SK-N-SH treated with all-trans-retinoic acid at 6 μM for 48 hours (cell line): ENCODE measurements around the gene FPR3.

Experiments
- ATAC-seq: fragments of 200-7000 bp; cut with Tn5 transposase; 3 replicates; pipeline ENCODE4 v1.9.1; 2020; ENCODE audit warnings: mild to moderate bottlenecking, moderate library complexity
- ARNTL ChIP-seq: fragments of 450-650 bp; formaldehyde crosslinking; IDR thresholded peaks from 2 replicates; pipeline ENCODE4 v1.5.0; 2020; ENCODE audit warnings: low read depth, mild to moderate bottlenecking, moderate library complexity, borderline replicate concordance
- BACH2 ChIP-seq: fragments of 250-450 bp; sonication (Bioruptor Pico); IDR thresholded peaks from 2 replicates; pipeline ENCODE4 v1.9.0; 2021; ENCODE audit warnings: mild to moderate bottlenecking, borderline replicate concordance
- CREB5 ChIP-seq: fragments of 250-450 bp; sonication (Bioruptor Pico); IDR thresholded peaks from 2 replicates; pipeline ENCODE4 v1.5.1; 2020; ENCODE audit warnings: low read depth, mild to moderate bottlenecking, moderate library complexity
- ESRRG ChIP-seq: fragments of 250-450 bp; sonication (Bioruptor Pico); IDR thresholded peaks from 2 replicates; pipeline ENCODE4 v1.6.1; 2021; ENCODE audit warnings: mild to moderate bottlenecking
- GLIS3 ChIP-seq: fragments of 250-450 bp; sonication (Bioruptor Pico); IDR thresholded peaks from 2 replicates; pipeline ENCODE4 v1.5.0; 2020; ENCODE audit warnings: mild to moderate bottlenecking, moderate library complexity
- ISL1 ChIP-seq: fragments of 250-450 bp; sonication (Bioruptor Pico); IDR thresholded peaks from 2 replicates; pipeline ENCODE4 v2.1.2; 2022; ENCODE audit warnings: mild to moderate bottlenecking, moderate library complexity
- OSR1 ChIP-seq: fragments of 250-450 bp; sonication (Bioruptor Pico); IDR thresholded peaks from 2 replicates; pipeline ENCODE4 v1.8.0; 2022; ENCODE audit warnings: moderate library complexity, mild to moderate bottlenecking, inconsistent platforms
- POU6F1 ChIP-seq: fragments of 250-450 bp; sonication (Bioruptor Pico); IDR thresholded peaks from 2 replicates; pipeline ENCODE4 v1.8.0; 2021; ENCODE audit warnings: low read depth, mild to moderate bottlenecking, moderate library complexity, borderline replicate concordance
- PPARA ChIP-seq: fragments of 250-450 bp; sonication (Bioruptor Pico); IDR thresholded peaks from 2 replicates; pipeline ENCODE4 v1.5.0; 2020; ENCODE audit warnings: mild to moderate bottlenecking, borderline replicate concordance
- RARB ChIP-seq: fragments of 250-450 bp; sonication (Bioruptor Pico); IDR thresholded peaks from 2 replicates; pipeline ENCODE4 v1.8.0; 2021; ENCODE audit warnings: mild to moderate bottlenecking, moderate library complexity
- SNAI2 ChIP-seq: fragments of 250-450 bp; sonication (Bioruptor Pico); IDR thresholded peaks from 2 replicates; pipeline ENCODE4 v1.5.0; 2020; ENCODE audit warnings: mild to moderate bottlenecking, moderate library complexity
- TCF4 ChIP-seq: fragments of 250-450 bp; sonication (Bioruptor Pico); IDR thresholded peaks from 2 replicates; pipeline ENCODE4 v1.8.0; 2021; ENCODE audit warnings: mild to moderate bottlenecking, moderate library complexity, borderline replicate concordance
- TOX ChIP-seq: fragments of 250-450 bp; sonication (Bioruptor Pico); IDR thresholded peaks from 2 replicates; pipeline ENCODE4 v1.8.0; 2021; ENCODE audit warnings: mild to moderate bottlenecking, moderate library complexity, borderline replicate concordance
- ZC3H10 ChIP-seq: fragments of 250-450 bp; sonication (Bioruptor Pico); IDR thresholded peaks from 2 replicates; pipeline ENCODE4 v1.5.1; 2021; ENCODE audit warnings: mild to moderate bottlenecking, moderate library complexity
- ZFP3 ChIP-seq: fragments of 250-450 bp; sonication (Bioruptor Pico); IDR thresholded peaks from 2 replicates; pipeline ENCODE4 v1.5.0; 2020; ENCODE audit warnings: mild to moderate bottlenecking, moderate library complexity
- ZFP30 ChIP-seq: fragments of 450-650 bp; formaldehyde crosslinking; IDR thresholded peaks from 2 replicates; pipeline ENCODE4 v1.5.0; 2022; ENCODE audit warnings: mild to moderate bottlenecking, moderate library complexity
- ZNF565 ChIP-seq: fragments of 450-650 bp; formaldehyde crosslinking; conservative IDR thresholded peaks from 2 replicates; pipeline ENCODE4 v1.5.0; 2020; ENCODE audit warnings: low read depth, mild to moderate bottlenecking, moderate library complexity
- ZNF70 ChIP-seq: fragments of 450-650 bp; formaldehyde crosslinking; IDR thresholded peaks from 2 replicates; pipeline ENCODE4 v1.5.0; 2020; ENCODE audit warnings: mild to moderate bottlenecking, moderate library complexity
- ZNF8 ChIP-seq: fragments of 450-650 bp; formaldehyde crosslinking; IDR thresholded peaks from 2 replicates; pipeline ENCODE4 v1.5.0; 2020; ENCODE audit warnings: mild to moderate bottlenecking, moderate library complexity
- TF ChIP-seq, protein P1 (sequence below): fragments of 250-450 bp; sonication (Bioruptor Pico); IDR thresholded peaks from 2 replicates; pipeline ENCODE4 v1.8.0; 2020; ENCODE audit warnings: mild to moderate bottlenecking, moderate library complexity, borderline replicate concordance
- TF ChIP-seq, protein P2 (sequence below): fragments of 250-450 bp; sonication (Bioruptor Pico); IDR thresholded peaks from 2 replicates; pipeline ENCODE4 v1.5.1; 2021; ENCODE audit warnings: mild to moderate bottlenecking, moderate library complexity
- TF ChIP-seq, protein P3 (sequence below): fragments of 250-450 bp; sonication (Bioruptor Pico); IDR thresholded peaks from 2 replicates; pipeline ENCODE4 v1.5.0; 2020; ENCODE audit warnings: mild to moderate bottlenecking, moderate library complexity

The FPR3 gene

DNA sequence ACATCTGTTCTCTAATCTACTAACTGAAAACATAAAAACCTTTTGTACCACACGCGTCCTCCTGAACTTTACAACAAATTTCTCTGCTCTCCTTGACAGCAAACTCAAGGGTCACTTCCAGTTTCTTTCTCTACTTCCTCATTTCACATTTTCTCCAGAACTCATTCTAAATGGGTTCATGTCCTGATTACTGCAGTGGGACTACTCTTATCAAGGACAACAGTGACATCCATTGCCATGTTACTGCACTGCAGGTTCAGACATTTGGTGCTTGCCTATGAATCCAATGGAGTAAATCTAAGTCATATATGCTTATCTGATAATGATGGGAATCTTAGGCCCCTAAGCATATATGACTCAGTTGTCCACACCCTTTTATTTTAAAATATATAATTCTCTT is 35.3 kb downstream of the FPR3 start:
- ATAC-seq, result no peak

DNA sequence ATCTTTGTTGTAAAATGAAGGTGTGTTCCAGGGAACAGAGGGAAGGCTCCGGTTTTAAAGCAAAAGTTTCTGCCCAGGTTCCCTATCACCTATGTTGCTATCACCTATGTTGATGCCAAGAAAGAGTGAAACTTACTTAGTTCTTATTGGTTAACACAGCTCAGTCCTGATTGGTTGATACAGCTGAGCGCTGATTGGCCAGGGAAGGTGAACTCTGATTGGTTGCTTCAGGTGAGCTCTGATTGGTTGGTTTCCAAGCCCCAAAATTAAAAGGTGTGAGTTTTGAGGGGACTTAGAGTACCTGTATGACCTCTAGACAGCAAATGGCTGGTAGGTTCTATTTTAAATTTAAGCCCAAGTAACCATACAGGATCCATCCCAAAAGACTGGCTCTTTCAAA is 42.2 kb downstream of the FPR3 start:
- no peak for ATAC-seq
- no peak for TF ChIP-seq ZNF565 (CRISPR knock-in tag)
- TF ChIP-seq ZC3H10 (CRISPR knock-in tag), result no peak
- no peak for TF ChIP-seq ZNF70
- no peak for TF ChIP-seq ISL1 (CRISPR knock-in tag)
- TF ChIP-seq BACH2 (CRISPR knock-in tag), result no peak
- TF ChIP-seq, protein P1, sequence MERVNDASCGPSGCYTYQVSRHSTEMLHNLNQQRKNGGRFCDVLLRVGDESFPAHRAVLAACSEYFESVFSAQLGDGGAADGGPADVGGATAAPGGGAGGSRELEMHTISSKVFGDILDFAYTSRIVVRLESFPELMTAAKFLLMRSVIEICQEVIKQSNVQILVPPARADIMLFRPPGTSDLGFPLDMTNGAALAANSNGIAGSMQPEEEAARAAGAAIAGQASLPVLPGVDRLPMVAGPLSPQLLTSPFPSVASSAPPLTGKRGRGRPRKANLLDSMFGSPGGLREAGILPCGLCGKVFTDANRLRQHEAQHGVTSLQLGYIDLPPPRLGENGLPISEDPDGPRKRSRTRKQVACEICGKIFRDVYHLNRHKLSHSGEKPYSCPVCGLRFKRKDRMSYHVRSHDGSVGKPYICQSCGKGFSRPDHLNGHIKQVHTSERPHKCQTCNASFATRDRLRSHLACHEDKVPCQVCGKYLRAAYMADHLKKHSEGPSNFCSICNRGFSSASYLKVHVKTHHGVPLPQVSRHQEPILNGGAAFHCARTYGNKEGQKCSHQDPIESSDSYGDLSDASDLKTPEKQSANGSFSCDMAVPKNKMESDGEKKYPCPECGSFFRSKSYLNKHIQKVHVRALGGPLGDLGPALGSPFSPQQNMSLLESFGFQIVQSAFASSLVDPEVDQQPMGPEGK (CRISPR knock-in tag), result no peak
- TF ChIP-seq ZFP30, result no peak
- no peak for TF ChIP-seq POU6F1 (CRISPR knock-in tag)
- no peak for TF ChIP-seq ARNTL (CRISPR knock-in tag)
- TF ChIP-seq SNAI2 (CRISPR knock-in tag), result no peak
- TF ChIP-seq TOX (CRISPR knock-in tag), result no peak
- TF ChIP-seq, protein P2, sequence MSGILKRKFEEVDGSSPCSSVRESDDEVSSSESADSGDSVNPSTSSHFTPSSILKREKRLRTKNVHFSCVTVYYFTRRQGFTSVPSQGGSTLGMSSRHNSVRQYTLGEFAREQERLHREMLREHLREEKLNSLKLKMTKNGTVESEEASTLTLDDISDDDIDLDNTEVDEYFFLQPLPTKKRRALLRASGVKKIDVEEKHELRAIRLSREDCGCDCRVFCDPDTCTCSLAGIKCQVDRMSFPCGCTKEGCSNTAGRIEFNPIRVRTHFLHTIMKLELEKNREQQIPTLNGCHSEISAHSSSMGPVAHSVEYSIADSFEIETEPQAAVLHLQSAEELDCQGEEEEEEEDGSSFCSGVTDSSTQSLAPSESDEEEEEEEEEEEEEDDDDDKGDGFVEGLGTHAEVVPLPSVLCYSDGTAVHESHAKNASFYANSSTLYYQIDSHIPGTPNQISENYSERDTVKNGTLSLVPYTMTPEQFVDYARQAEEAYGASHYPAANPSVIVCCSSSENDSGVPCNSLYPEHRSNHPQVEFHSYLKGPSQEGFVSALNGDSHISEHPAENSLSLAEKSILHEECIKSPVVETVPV (CRISPR knock-in tag), result no peak
- no peak for TF ChIP-seq CREB5 (CRISPR knock-in tag)

More for the DNA sequence above, 35.3 kb downstream of the FPR3 start:
- TF ChIP-seq OSR1 (CRISPR knock-in tag) (no peak), ZC3H10 (CRISPR knock-in tag) (no peak), CREB5 (CRISPR knock-in tag) (no peak), BACH2 (CRISPR knock-in tag) (no peak), ESRRG (CRISPR knock-in tag) (no peak), SNAI2 (CRISPR knock-in tag) (no peak), PPARA (no peak), ZNF565 (CRISPR knock-in tag) (no peak), ZNF70 (no peak), RARB (no peak), ZNF8 (CRISPR knock-in tag) (no peak), POU6F1 (CRISPR knock-in tag) (no peak), GLIS3 (CRISPR knock-in tag) (no peak), ARNTL (CRISPR knock-in tag) (no peak), ZFP3 (CRISPR knock-in tag) (no peak), TOX (CRISPR knock-in tag) (no peak), TCF4 (CRISPR knock-in tag) (no peak)
- TF ChIP-seq, protein P2 (CRISPR knock-in tag), result no peak
- TF ChIP-seq, protein P3, sequence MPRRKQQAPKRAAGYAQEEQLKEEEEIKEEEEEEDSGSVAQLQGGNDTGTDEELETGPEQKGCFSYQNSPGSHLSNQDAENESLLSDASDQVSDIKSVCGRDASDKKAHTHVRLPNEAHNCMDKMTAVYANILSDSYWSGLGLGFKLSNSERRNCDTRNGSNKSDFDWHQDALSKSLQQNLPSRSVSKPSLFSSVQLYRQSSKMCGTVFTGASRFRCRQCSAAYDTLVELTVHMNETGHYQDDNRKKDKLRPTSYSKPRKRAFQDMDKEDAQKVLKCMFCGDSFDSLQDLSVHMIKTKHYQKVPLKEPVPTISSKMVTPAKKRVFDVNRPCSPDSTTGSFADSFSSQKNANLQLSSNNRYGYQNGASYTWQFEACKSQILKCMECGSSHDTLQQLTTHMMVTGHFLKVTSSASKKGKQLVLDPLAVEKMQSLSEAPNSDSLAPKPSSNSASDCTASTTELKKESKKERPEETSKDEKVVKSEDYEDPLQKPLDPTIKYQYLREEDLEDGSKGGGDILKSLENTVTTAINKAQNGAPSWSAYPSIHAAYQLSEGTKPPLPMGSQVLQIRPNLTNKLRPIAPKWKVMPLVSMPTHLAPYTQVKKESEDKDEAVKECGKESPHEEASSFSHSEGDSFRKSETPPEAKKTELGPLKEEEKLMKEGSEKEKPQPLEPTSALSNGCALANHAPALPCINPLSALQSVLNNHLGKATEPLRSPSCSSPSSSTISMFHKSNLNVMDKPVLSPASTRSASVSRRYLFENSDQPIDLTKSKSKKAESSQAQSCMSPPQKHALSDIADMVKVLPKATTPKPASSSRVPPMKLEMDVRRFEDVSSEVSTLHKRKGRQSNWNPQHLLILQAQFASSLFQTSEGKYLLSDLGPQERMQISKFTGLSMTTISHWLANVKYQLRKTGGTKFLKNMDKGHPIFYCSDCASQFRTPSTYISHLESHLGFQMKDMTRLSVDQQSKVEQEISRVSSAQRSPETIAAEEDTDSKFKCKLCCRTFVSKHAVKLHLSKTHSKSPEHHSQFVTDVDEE, result no peak
